K562 (cell line): ENCODE data around the gene ZSWIM1. TPM values are rescaled to one million over a fixed set of nuclear protein-coding genes. Genes with fewer than 3 reads are reported as not detected.
A peak's percentile ranks its signal among the peaks of the same experiment; 100 is the strongest.

ENCODE experiments used
- DNMT1 ChIP-seq: fragments of 450-650 bp; IDR thresholded peaks from 2 replicates; pipeline ENCODE4 v1.6.1; 2016; ENCODE audit warnings: antibody characterized with exemption, mild to moderate bottlenecking
- E2F3 ChIP-seq: fragments of 250-450 bp; sonication (Bioruptor Pico); IDR thresholded peaks from 2 replicates; pipeline ENCODE4 v1.4.0; 2020; ENCODE audit warnings: mild to moderate bottlenecking
- FIP1L1 ChIP-seq: fragments of 200-400 bp; formaldehyde crosslinking; IDR thresholded peaks from 2 replicates; pipeline ENCODE4 v1.6.1; 2018; ENCODE audit warnings: mild to moderate bottlenecking, low read depth, low read length; ENCODE audit not compliant: poor library complexity, severe bottlenecking
- HNRNPK ChIP-seq: fragments of 200-400 bp; formaldehyde crosslinking; IDR thresholded peaks from one replicate; pipeline ENCODE4 v1.6.1; 2018; ENCODE audit warnings: mild to moderate bottlenecking, low read depth, low read length; ENCODE audit not compliant: poor library complexity, severe bottlenecking
- KLF10 ChIP-seq: fragments of 250-450 bp; sonication (Bioruptor Pico); IDR thresholded peaks from 2 replicates; pipeline ENCODE4 v1.6.1; 2021; ENCODE audit warnings: matching md5 sums
- TCF7L2 ChIP-seq: fragments of 150-350 bp; IDR thresholded peaks from 2 replicates; pipeline ENCODE4 v1.6.1; 2016; ENCODE audit warnings: low read depth, mild to moderate bottlenecking, low read length, moderate library complexity
- ZBTB33 ChIP-seq: sonication (generic); formaldehyde crosslinking; IDR thresholded peaks from 2 replicates; pipeline ENCODE4 v1.8.1; 2023; ENCODE audit warnings: mild to moderate bottlenecking, missing genetic modification reagents
- ZBTB9 ChIP-seq: fragments of 450-650 bp; formaldehyde crosslinking; IDR thresholded peaks from 2 replicates; pipeline ENCODE4 v1.4.0; 2020; ENCODE audit warnings: mild to moderate bottlenecking, moderate library complexity
- ZNF512 ChIP-seq: IDR thresholded peaks from 2 replicates; pipeline ENCODE4 v1.6.1; 2016; ENCODE audit warnings: missing genetic modification characterization, missing compliant biosample characterization
- polyA plus RNA-seq, 8 experiments: library from polyadenylated mRNA; depleted of rRNA in 4 of 8; stranded (reverse) in 5 of 8; unstranded in 3 of 8; fragments of >200 nt; fragmentation: Nextera tagmentation in 2 of 8; fragmentation: Illumina TruSeq in 1 of 8; extraction: Ambion mirVana in 2 of 8; extraction: Trizol in 1 of 8; gene quantifications; 2 replicates each; pipeline versions ENCODE4 v1.2.1 to v1.2.3, GENCODE V29; 2011 to 2014; ENCODE audit warnings: inconsistent platforms in 1 of 8, missing spikeins in 1 of 8
- total RNA-seq, 7 experiments: library from RNA; depleted of rRNA in 6 of 7; stranded (reverse); fragments of >200 nt in 6 of 7; fragmentation: Illumina TruSeq in 2 of 7; extraction: Trizol in 2 of 7; gene quantifications; 2 replicates each; pipeline versions ENCODE4 v1.2.1 to v1.2.3, GENCODE V29; 2011 to 2021; ENCODE audit warnings: low replicate concordance in 1 of 7

ZSWIM1 gene
- total and polyA plus RNA-seq, 9 of the 15 experiments (the other 6 are each of a cell fraction or from before 2014, with no cell fraction given) = 2.5 to 15.6 (median 9.5) TPM

- TF ChIP-seq ZBTB33 (CRISPR knock-in tag) (0 out of 2 replicates have a peak, but pooled peaks have one; percentile 21), DNMT1 (no peak), TCF7L2 (no peak), FIP1L1 (no peak), HNRNPK (no peak), ZNF512 (no peak), E2F3 (CRISPR knock-in tag) (no peak), KLF10 (CRISPR knock-in tag) (no peak), ZBTB9 (CRISPR knock-in tag) (no peak)
These were observed 29.0 kb downstream of the ZSWIM1 start (continued) for GRCh38 chr20:45909817-45910669.
